AG08395 (cell line): ENCODE results near the gene LEFTY1.
"Not testable (repeated sequence)": the region's sequence is repeated elsewhere in the genome, so short reads cannot be mapped to it uniquely, and the experiment has no call there.

Experiments
- DNase-seq: peaks from one replicate; pipeline ENCODE4 v3.0.0; 2012; ENCODE audit warnings: mixed read lengths, low spot score

The LEFTY1 gene

GRCh38 chr1:225888898-225889601, at the start of gene LEFTY1:
TSS of gene LEFTY1 (minus strand) at chr1:225889146. CDS start at chr1:225889066, 80 bp downstream.
- DNase-seq = no peak

- peak; percentile 14 for DNase-seq
Measured at GRCh38 chr1:225937048-225937968, 48.4 kb upstream of the LEFTY1 start.

GRCh38 chr1:225936523-225936922, 47.6 kb upstream of the LEFTY1 start:
- DNase-seq = no peak

- peak; percentile 30 for DNase-seq
Measured at GRCh38 chr1:225936086-225936485, 47.1 kb upstream of the LEFTY1 start.

- DNase-seq = no peak
Measured at GRCh38 chr1:225934711-225935110, 45.8 kb upstream of the LEFTY1 start.

GRCh38 chr1:225933072-225933471, 44.1 kb upstream of the LEFTY1 start:
- DNase-seq = no peak

GRCh38 chr1:225931270-225932136, 42.6 kb upstream of the LEFTY1 start:
- DNase-seq = no peak

- DNase-seq = no peak
Measured at GRCh38 chr1:225930566-225930965, 41.6 kb upstream of the LEFTY1 start.

GRCh38 chr1:225929462-225929861, 40.5 kb upstream of the LEFTY1 start:
- DNase-seq = not testable (repeated sequence)

- no peak for DNase-seq
Measured at GRCh38 chr1:225928186-225929175, 39.5 kb upstream of the LEFTY1 start.

- no peak for DNase-seq
Measured at GRCh38 chr1:225926551-225927113, 37.7 kb upstream of the LEFTY1 start.

GRCh38 chr1:225923692-225924555, 35.0 kb upstream of the LEFTY1 start, which contains the start of gene PYCR2:
TSS of gene PYCR2 (minus strand) at chr1:225924250. CDS start at chr1:225924110, 140 bp downstream.
- DNase-seq = peak; percentile 99

- DNase-seq = no peak
Measured at GRCh38 chr1:225923381-225923691, 34.4 kb upstream of the LEFTY1 start.

GRCh38 chr1:225921734-225922709, 33.1 kb upstream of the LEFTY1 start:
- DNase-seq = no peak

GRCh38 chr1:225919906-225920305, 31.0 kb upstream of the LEFTY1 start:
- peak; percentile 88 for DNase-seq

- no peak for DNase-seq
Measured at GRCh38 chr1:225918280-225918679, 29.3 kb upstream of the LEFTY1 start.

- no peak for DNase-seq
Measured at GRCh38 chr1:225917536-225917935, 28.6 kb upstream of the LEFTY1 start.

GRCh38 chr1:225917101-225917500, 28.2 kb upstream of the LEFTY1 start:
- no peak for DNase-seq
